HepG2 (cell line): ENCODE data around the gene STAB2.

Experiments used
- KAT7 ChIP-seq: IDR thresholded peaks from 2 replicates; pipeline ENCODE4 v1.6.1; 2018; ENCODE audit warnings: borderline replicate concordance, missing compliant biosample characterization
- PHF21A ChIP-seq: sonication (generic); formaldehyde crosslinking; IDR thresholded peaks from 2 replicates; pipeline ENCODE4 v1.5.0; 2020; ENCODE audit warnings: mild to moderate bottlenecking, missing genetic modification reagents
- ZC3H13 ChIP-seq: sonication (generic); formaldehyde crosslinking; IDR thresholded peaks from 2 replicates; pipeline ENCODE4 v1.8.1; 2023; ENCODE audit warnings: mild to moderate bottlenecking, missing genetic modification reagents, moderate library complexity
- ZNF232 ChIP-seq: sonication (generic); formaldehyde crosslinking; IDR thresholded peaks from 2 replicates; pipeline ENCODE4 v1.4.0; 2020; ENCODE audit warnings: missing genetic modification reagents, borderline replicate concordance
- TF ChIP-seq, protein P1 (sequence below): sonication (generic); formaldehyde crosslinking; IDR thresholded peaks from 2 replicates; pipeline ENCODE4 v1.4.0; 2020; ENCODE audit warnings: missing genetic modification reagents
- TF ChIP-seq, protein P2 (sequence below): sonication (generic); formaldehyde crosslinking; IDR thresholded peaks from 2 replicates; pipeline ENCODE4 v1.4.0; 2020; ENCODE audit warnings: missing genetic modification reagents

DNA sequence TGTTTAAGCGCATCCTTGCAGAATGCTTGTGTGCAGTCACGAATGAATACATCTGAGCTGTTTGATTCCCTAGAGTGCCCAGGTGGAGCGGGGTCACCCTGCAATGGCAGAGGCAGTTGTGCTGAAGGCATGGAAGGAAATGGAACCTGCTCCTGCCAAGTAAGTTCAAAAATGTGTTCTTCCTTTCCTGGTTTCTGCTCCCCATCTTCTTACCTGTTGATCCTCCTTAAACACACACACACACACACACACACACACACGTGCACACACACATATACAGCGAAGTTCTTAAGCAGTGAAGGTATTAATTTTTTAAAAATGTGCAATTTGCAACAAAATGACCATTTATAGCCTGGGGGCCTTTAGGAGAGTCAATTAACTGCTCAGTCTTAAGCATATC, 33.3 kb downstream of the STAB2 start:
- TF ChIP-seq, protein P1, sequence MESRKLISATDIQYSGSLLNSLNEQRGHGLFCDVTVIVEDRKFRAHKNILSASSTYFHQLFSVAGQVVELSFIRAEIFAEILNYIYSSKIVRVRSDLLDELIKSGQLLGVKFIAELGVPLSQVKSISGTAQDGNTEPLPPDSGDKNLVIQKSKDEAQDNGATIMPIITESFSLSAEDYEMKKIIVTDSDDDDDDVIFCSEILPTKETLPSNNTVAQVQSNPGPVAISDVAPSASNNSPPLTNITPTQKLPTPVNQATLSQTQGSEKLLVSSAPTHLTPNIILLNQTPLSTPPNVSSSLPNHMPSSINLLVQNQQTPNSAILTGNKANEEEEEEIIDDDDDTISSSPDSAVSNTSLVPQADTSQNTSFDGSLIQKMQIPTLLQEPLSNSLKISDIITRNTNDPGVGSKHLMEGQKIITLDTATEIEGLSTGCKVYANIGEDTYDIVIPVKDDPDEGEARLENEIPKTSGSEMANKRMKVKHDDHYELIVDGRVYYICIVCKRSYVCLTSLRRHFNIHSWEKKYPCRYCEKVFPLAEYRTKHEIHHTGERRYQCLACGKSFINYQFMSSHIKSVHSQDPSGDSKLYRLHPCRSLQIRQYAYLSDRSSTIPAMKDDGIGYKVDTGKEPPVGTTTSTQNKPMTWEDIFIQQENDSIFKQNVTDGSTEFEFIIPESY (CRISPR knock-in tag): no peak
- TF ChIP-seq KAT7 (CRISPR knock-in tag) (no peak), ZNF232 (CRISPR knock-in tag) (no peak), PHF21A (no peak), ZC3H13 (CRISPR knock-in tag) (no peak)
- TF ChIP-seq, protein P2, sequence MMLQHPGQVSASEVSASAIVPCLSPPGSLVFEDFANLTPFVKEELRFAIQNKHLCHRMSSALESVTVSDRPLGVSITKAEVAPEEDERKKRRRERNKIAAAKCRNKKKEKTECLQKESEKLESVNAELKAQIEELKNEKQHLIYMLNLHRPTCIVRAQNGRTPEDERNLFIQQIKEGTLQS (CRISPR knock-in tag): no peak
